SH-SY5Y (cell line): ENCODE results near the gene MICAL2.

ENCODE experiments used
- GATA2 ChIP-seq: IDR thresholded peaks from 2 replicates; pipeline ENCODE4 v1.6.1; 2011; ENCODE audit warnings: mild to moderate bottlenecking, low read depth, low read length
- GATA3 ChIP-seq: IDR thresholded peaks from 2 replicates; pipeline ENCODE4 v1.6.1; 2011; ENCODE audit warnings: low read depth, mild to moderate bottlenecking, low read length, moderate library complexity

DNA sequence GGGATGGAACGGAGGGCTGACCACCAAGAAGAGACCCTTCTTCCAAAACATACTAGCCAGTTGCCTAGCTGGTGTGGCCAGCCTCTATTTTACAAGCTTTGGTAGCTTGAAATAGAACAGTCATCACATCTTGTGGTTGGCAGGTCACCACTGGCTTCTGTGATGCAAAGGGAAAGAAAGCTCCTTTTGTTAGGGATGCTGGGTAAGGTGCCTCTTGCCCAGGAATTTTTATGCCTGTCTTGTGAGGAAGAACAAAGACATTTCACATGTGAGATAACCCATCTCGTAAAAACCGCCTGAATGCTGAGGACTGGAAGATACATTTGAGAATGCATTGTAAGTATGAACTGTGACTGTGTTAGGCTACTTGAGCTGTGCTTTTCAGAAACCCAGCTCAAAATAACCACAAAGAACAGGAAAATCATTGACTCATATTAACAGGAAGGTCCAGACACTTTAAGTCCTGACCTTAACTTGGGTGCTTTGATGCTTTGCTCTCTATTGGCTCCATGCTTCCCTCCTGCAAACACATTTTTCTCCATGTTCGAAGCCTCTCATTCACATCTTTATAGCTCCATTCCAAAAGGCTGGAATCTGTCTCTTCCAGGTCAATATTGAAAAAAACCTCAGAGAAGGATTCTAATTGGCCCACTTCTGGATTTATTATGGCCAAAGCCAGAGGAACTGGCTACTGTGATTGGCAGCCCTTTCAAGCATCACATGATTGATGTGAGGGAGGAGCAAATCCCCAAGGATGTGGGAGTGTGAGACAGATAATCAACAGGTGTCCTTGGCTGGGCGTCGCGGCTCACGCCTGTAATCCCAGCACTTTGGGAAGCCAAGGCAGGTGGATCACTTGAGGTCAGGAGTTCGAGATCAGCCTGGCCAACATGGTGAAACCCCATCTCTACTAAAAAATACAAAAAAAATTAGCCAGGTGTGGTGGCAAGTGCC is 53.9 kb downstream of the MICAL2 start:
- TF ChIP-seq GATA2 (no peak), GATA3 (no peak)
